ENCODE measurements around the gene KDF1.

KDF1 gene

GRCh38 chr1:26907071-26907917 is 53.0 kb downstream of the KDF1 start:
- H3K4me3 Mint-ChIP-seq = no peak overlapping the region
- H3K36me3 Mint-ChIP-seq (ENCODE audit: low read depth) = no peaks in the 10 kb centered on the region
- no peak for TF ChIP-seq CTCF (IDR thresholded peaks at IDR 0.05)

DNA sequence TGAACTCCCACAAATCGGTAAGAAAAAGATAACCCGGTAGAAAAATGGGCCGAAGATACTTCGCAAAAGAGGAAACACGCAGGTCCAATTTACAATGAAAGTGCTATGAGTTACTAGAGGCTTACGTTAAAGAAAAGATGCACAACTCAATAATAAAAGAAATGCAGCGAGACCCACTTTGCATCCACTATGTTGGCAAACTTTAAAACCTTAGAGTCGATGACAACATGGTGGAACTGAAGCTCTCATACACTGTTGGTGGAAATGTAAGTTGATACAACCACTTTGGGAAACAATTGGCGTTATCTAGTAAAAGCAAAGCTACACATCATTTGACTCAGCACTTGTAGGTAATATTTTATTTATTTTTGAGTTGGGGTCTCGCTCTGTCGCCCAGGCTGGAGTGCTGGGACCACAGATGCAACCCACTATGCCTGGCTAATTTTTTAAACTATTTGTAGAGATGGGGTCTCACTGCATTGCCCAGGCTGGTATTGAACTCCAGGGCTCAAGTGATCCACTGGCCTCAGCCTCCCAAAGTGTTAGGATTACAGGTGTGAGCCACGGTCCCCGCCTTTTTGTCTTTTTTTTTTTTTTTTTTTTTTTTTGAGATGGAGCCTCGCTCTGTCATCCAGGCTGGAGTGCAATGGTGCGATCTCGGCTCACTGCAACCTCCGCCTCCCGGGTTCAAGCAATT is 59.3 kb downstream of the KDF1 start:
- DNase-seq = no peak
- Mint-ChIP-seq H3K27me3 (ENCODE audit: low read depth, poor library complexity) (peaks cover 16% of the 10 kb centered on the region), H3K4me3 (peak overlapping the region; percentile 99), H3K36me3 (ENCODE audit: low read depth) (peaks cover 12% of the 10 kb centered on the region), H3K4me1 (peaks cover 31% of the 10 kb centered on the region), H3K9me3 (peaks cover 4% of the 10 kb centered on the region), H3K27ac (peak overlapping the region; percentile 99)
- no peak for TF ChIP-seq CTCF (IDR thresholded peaks at IDR 0.05)

More at GRCh38 chr1:26907071-26907917, 53.0 kb downstream of the KDF1 start:
- no peak for DNase-seq
- Mint-ChIP-seq H3K4me1 (peaks cover 2% of the 10 kb centered on the region), H3K27me3 (ENCODE audit: low read depth, poor library complexity) (peaks cover 45% of the 10 kb centered on the region), H3K9me3 (no peaks in the 10 kb centered on the region), H3K27ac (no peak overlapping the region)

DNA sequence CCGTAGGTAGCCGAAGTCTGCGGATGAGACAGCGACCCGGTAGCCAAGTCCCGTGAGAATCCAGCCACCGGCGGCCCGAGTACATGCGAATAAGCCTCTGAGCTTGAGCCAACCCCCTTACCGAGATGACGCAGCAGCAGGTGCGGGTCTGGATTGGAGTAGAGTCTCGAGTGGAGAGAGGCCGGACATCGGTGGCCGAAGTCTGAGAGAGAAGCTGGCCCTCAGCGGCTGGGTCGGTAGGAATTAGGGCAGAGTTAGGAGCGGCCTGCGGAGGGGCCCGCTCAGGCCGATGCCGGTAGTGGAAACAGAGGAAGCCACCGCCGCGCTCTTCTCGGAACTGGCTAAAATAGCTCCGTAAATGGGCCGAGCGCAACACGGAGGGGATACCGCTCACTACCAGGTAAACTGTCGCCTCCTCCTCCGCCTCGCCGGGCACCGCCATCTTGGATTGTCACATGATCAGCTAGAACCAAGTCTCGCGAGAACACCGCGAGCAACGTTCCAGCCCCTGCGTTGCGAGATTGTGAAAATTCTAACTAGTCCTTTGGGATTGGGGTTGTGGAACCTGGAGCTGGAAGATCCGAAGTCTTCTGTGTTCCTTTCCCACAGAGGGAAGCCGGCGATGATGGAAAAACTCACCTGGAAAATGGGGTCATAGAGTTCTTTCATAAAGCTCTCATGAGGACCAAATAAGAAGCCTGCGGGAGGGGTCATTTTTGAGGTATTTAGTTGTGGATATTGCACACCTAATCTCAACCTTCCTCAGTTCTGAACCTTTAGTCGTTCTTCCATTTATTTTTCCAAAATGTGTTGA is 60.1 kb downstream of the KDF1 start, which contains the start of gene GPATCH3:
GPATCH3 (minus strand) TSS at position 467 of the 814 bp plus-strand sequence; CDS start at position 442, 25 bp downstream.
- Mint-ChIP-seq H3K27ac (peak within 1 kb of the TSS; percentile 99), H3K36me3 (ENCODE audit: low read depth) (peaks cover 14% of the 10 kb centered on the region), H3K9me3 (peaks cover 4% of the 10 kb centered on the region), H3K4me1 (peaks cover 31% of the 10 kb centered on the region), H3K27me3 (ENCODE audit: low read depth, poor library complexity) (peaks cover 13% of the 10 kb centered on the region), H3K4me3 (peak within 1 kb of the TSS; percentile 99)
- no peak for TF ChIP-seq CTCF (IDR thresholded peaks at IDR 0.05)
- DNase-seq = peak; percentile 87
